GM19452 (cell line): Measurements from ENCODE around the gene ARPC2.

Source experiments
- ATAC-seq: cut with Tn5 transposase; IDR thresholded peaks from one replicate; pipeline ENCODE4 v1.9.1; 2021; ENCODE audit not compliant: unreplicated experiment

ARPC2 gene

DNA sequence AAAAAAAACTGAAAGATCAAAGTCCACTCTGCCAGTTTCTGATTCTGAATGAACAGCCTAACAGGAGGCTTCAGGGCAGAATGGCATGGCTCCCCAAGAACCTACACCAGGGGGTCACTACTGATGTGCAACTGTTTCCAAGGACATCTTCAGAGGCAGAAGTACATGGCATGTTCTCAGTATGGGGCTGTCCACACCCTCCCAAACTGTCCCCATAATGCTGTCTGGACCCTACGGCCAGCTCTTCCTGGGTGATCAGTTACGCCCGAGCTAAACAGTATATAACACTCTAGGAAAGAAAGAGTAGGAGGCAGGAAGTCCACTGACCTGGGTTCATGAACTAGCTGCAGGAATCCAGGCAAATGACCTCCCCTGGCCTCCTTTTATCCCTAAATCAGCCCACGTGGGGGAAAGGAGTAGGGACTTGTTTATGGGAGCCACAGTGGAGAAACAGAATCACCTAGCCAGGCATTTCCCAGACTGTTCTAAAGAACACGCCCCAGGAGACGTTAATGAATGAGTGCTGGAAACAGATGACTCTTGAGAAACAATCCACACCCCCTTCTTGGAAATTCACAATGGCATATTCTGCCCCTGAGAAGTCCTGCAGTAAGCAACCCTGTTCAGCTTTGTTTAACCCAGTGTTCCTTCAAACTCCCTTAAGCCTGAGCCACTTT is 72.8 kb downstream of the ARPC2 start:
- ATAC-seq: no peak

- ATAC-seq: peak; percentile 54
These were observed 73.6 kb downstream of the ARPC2 start for GRCh38 chr2:218290316-218291261.

- ATAC-seq: no peak
These were observed 74.5 kb downstream of the ARPC2 start for GRCh38 chr2:218291318-218292047.

GRCh38 chr2:218292048-218293014 is 75.3 kb downstream of the ARPC2 start, which contains the start of gene TMBIM1:
TMBIM1 (minus strand) TSS chr2:218292503; CDS start chr2:218282141, 10,362 bp downstream.
- peak; percentile 66 for ATAC-seq

GRCh38 chr2:218293715-218294429 is 76.9 kb downstream of the ARPC2 start:
- no peak for ATAC-seq

GRCh38 chr2:218294430-218295022 is 77.5 kb downstream of the ARPC2 start:
- ATAC-seq: no peak

- no peak for ATAC-seq
These were observed 78.0 kb downstream of the ARPC2 start for GRCh38 chr2:218295029-218295428.

DNA sequence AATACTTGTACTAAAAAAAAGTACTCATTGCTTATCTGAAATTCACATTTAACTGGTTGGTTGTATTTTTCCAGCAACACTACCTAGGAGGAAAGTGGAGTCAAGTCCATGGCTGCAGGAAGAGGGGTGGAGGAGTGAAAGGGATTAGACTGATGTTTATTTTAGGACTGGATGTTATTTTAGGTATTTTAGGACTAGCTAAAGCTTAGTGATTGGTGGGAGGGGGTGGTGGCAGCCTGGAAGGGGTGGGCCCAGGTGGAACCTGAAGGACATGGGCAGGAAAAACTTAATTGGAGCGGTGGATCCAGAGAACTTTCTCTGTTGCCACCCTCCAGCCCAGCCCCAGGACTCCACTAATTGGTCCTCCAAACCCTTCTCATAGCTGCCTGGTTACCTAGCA is 79.2 kb downstream of the ARPC2 start:
- no peak for ATAC-seq

GRCh38 chr2:218296847-218297246 is 79.9 kb downstream of the ARPC2 start:
- ATAC-seq: no peak

DNA sequence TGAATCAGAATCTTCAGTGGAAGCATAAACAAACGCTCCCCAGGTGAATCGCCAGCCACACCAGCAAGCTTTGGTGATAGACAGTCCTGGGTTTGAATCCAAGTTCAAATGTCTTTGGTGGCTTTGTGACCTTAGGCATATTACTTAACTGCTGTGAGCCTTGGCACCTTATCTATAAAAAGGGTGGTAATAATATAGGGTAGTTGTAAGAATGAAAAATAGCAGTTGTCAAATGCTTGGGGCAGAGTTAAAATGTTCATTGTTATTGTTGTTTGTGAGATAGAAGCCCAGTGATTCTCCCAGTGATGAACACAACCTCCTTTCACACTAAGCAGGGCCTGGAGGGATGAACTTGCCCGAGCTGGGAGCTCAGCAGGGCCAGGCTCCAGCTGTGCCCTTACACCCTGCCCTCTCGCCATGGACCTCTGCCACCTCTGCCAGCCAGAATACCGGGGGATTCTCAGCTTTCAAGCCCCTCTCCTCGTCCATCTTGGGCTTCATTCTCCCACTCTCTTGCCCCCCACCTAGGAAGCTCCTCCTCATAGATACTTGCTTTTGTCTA is 81.4 kb downstream of the ARPC2 start:
- ATAC-seq: no peak

- ATAC-seq: no peak
These were observed 83.2 kb downstream of the ARPC2 start for GRCh38 chr2:218300141-218300540.

DNA sequence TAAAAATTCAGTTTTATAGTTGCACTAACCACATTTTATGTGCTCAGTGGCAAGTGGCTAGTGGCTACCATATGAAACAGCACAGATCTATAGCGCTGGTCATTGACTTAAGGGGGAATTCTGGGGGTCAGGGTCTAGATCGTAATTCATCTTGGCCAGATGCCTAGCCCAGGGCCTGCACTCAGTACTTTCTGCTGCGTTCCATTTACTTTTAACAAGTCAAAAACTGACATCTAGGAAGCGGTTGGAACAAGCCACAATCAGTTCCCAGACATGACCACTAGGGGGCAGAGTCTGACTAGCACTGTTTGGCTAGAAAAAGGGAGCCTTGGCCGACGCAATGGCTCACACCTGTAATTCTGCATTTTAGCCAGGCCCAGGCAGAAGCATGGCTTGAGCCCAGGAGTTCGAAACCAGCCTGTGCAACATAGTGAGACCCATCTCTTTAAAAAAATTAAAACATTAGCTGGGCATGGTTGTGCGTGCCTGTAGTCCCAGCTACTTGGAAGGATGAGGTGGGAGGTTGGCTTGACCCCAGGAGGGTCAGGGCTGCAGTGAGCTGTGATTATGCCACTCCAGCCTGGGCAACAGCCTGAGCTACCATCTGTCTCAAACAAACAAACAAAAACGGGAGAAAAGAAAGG is 84.3 kb downstream of the ARPC2 start:
- ATAC-seq: no peak
